GM12891 (cell line): ENCODE data around the gene SF3B3.

ENCODE experiments used
- POLR2A ChIP-seq: IDR thresholded peaks from 2 replicates; pipeline ENCODE4 v1.6.1; 2011; ENCODE audit warnings: low read depth, low read length, control low read depth
- TAF1 ChIP-seq: IDR thresholded peaks from 2 replicates; pipeline ENCODE4 v1.6.1; 2011; ENCODE audit warnings: low read depth, low read length, control low read depth

DNA sequence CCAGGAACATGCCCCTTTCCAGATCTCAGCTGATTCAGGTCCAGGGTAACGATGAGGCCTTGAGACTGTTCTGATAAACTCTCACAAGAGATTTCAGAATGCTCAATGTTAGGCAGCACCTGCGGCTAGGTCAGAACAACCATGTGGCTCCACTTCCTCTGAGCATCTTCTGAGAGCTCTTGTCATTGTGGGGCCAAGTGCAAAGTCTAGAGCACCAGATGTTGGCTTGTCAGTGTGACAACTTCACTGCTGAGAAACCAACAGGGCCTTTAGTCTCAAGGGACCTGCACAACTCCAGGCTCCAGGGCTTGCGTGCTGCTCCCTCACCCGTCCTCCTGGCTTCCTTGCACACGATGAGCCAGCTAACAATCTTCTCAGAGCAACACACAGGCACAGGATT, 40.2 kb upstream of the SF3B3 start:
- no peak for TF ChIP-seq TAF1
- no peak for TF ChIP-seq POLR2A
